ENCODE results near the gene MALSU1. TPM values are rescaled to one million over a fixed set of nuclear protein-coding genes. Genes with fewer than 3 reads are reported as not detected.

MALSU1 gene
- total RNA-seq, 1 experiment from 2014 or later = 92.1 TPM

DNA sequence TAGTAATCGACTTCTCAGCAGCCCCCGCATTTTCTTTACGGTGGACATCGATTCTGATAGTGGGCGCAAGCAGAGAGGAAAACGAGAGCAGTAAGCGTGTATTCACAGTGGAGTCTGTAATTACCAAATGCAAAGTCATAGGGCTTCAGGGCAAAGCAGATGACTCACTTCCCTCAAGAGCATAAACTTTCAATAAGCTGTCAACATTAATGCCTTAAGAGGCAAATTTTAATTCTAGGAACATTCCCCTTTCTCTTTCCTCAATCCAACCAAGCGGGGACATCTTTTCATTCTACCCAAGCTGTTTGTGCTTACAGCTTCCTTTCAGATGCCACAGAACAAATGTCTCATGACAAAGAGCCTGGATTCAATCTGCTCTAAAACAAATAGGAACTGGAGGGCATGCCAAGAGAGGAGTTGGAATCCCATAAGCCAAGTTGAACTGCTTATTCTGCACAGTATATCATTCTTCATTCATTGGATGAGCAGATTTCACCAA lies 48.6 kb downstream of the MALSU1 start:
- DNase-seq (ENCODE audit: low spot score) = peak; percentile 90
- Histone ChIP-seq H3K27ac (ENCODE audit: low read depth, low read length, poor library complexity, severe bottlenecking) (peak overlapping the region; percentile 60), H3K4me3 (ENCODE audit: low read depth, low read length, poor library complexity, severe bottlenecking) (peak overlapping the region; percentile 3), H3K4me1 (ENCODE audit: insufficient read depth, low read length, poor library complexity, severe bottlenecking) (peaks cover 73% of the 10 kb centered on the region), H3K9me3 (ENCODE audit: low read depth, low read length, poor library complexity, severe bottlenecking) (no peaks in the 10 kb centered on the region), H3K36me3 (ENCODE audit: insufficient read depth, low read length, poor library complexity, severe bottlenecking) (peaks cover 25% of the 10 kb centered on the region), H3K27me3 (replicated peaks; ENCODE audit: insufficient read depth, low read depth, low read length, poor library complexity) (no peaks in the 10 kb centered on the region)
- BruUV-seq (replicated peaks) = no TSS peak
- POLR2A ChIA-PET (ENCODE audit: low non-redundant PET) = interaction anchor here (0.6 kb wide), 2 partner anchors 29 to 120 kb away, joined by 3 read pairs; no protein-coding TSS in a partner anchor
- intact Hi-C loops (cut with micrococcal nuclease; ENCODE audit: unreplicated experiment) = no loop called here
- CTCF ChIA-PET = no interaction called here
- TF ChIP-seq, protein P1, sequence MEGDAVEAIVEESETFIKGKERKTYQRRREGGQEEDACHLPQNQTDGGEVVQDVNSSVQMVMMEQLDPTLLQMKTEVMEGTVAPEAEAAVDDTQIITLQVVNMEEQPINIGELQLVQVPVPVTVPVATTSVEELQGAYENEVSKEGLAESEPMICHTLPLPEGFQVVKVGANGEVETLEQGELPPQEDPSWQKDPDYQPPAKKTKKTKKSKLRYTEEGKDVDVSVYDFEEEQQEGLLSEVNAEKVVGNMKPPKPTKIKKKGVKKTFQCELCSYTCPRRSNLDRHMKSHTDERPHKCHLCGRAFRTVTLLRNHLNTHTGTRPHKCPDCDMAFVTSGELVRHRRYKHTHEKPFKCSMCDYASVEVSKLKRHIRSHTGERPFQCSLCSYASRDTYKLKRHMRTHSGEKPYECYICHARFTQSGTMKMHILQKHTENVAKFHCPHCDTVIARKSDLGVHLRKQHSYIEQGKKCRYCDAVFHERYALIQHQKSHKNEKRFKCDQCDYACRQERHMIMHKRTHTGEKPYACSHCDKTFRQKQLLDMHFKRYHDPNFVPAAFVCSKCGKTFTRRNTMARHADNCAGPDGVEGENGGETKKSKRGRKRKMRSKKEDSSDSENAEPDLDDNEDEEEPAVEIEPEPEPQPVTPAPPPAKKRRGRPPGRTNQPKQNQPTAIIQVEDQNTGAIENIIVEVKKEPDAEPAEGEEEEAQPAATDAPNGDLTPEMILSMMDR (conservative IDR thresholded peaks at IDR 0.05; ENCODE audit: low read depth, low read length) = no peak
- no peak for TF ChIP-seq EZH2 (IDR thresholded peaks at IDR 0.05; ENCODE audit: borderline replicate concordance, low read depth, low read length, poor library complexity, severe bottlenecking)

DNA sequence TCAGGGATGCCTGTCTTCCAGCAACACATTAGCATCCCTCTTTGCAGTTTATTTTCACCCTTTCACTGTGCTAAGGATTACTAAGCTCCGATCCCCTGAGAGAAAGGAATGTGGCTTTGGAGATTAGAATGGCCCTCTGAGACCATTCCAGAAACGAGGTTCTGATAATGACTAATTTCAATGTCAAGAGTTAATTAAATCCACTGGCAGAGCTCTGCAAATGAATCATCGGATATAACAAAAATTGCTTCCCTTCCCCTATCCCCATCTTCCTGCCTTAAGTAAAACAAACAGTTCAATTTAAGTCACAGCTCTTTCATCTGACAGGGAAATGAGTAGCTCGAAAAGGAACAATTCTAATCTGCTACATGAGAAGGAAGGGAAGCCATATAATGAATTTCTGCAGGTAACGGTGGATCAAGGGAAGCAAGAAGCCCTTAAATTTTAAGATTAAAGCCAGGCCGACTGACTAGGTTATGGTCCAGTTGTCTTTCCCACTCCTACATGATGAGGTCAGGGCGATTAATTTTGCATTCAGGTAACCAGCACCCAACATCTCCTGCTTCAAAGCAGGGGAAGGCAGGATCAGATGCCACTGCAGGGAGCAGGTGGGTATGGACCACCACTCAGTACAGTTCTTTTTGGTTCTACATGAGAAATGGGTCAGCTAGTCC lies 50.5 kb downstream of the MALSU1 start:
- Histone ChIP-seq H3K4me1 (ENCODE audit: insufficient read depth, low read length, poor library complexity, severe bottlenecking) (peaks cover 54% of the 10 kb centered on the region), H3K9me3 (ENCODE audit: low read depth, low read length, poor library complexity, severe bottlenecking) (no peaks in the 10 kb centered on the region), H3K27ac (ENCODE audit: low read depth, low read length, poor library complexity, severe bottlenecking) (peak overlapping the region; percentile 4), H3K27me3 (replicated peaks; ENCODE audit: insufficient read depth, low read depth, low read length, poor library complexity) (no peaks in the 10 kb centered on the region), H3K4me3 (ENCODE audit: low read depth, low read length, poor library complexity, severe bottlenecking) (no peak overlapping the region), H3K36me3 (ENCODE audit: insufficient read depth, low read length, poor library complexity, severe bottlenecking) (peaks cover 16% of the 10 kb centered on the region)
- TF ChIP-seq, protein P1 (conservative IDR thresholded peaks at IDR 0.05; ENCODE audit: low read depth, low read length) = no peak
- no peak for TF ChIP-seq EZH2 (IDR thresholded peaks at IDR 0.05; ENCODE audit: borderline replicate concordance, low read depth, low read length, poor library complexity, severe bottlenecking)
- POLR2A ChIA-PET (ENCODE audit: low non-redundant PET) = interaction anchor here (0.7 kb wide), 1 partner anchor 8 kb away, joined by 4 read pairs; no protein-coding TSS in a partner anchor
- intact Hi-C loops (cut with micrococcal nuclease; ENCODE audit: unreplicated experiment) = no loop called here
- CTCF ChIA-PET = interaction anchor here (0.7 to 0.9 kb wide), 2 partner anchors 8 to 171 kb away, joined by 4 read pairs; no protein-coding TSS in a partner anchor
- peak; percentile 81 for DNase-seq (ENCODE audit: low spot score)
- no TSS peak for BruUV-seq (replicated peaks)

DNA sequence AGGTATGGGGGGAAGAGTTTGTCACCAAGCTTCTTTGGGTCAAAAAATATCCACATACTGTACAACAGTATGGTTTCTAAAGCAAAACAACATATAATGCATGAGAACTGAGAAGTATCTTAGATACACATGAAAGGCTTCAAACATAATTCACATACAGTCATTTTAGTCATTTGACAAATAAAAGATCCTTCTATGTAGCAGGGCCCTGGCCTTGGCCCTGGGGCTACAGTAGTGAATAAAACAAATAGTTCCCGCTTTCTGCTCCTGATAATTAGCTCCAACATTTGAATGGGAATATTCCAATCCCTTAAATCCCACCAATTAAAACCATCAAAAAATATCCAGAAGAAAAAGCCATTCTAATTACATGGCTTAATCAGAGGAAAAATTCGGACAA lies 51.3 kb downstream of the MALSU1 start:
- H3K4me3 ChIP-seq (ENCODE audit: low read depth, low read length, poor library complexity, severe bottlenecking) = no peak overlapping the region
- H3K9me3 ChIP-seq (ENCODE audit: low read depth, low read length, poor library complexity, severe bottlenecking) = no peaks in the 10 kb centered on the region
- ChIA-PET POLR2A (ENCODE audit: low non-redundant PET) (no interaction called here), CTCF (no interaction called here)
- TF ChIP-seq, protein P1 (conservative IDR thresholded peaks at IDR 0.05; ENCODE audit: low read depth, low read length) = no peak
- no peak for TF ChIP-seq EZH2 (IDR thresholded peaks at IDR 0.05; ENCODE audit: borderline replicate concordance, low read depth, low read length, poor library complexity, severe bottlenecking)
- intact Hi-C loops (cut with micrococcal nuclease; ENCODE audit: unreplicated experiment) = no loop called here
- DNase-seq (ENCODE audit: low spot score) = no peak
- H3K36me3 ChIP-seq (ENCODE audit: insufficient read depth, low read length, poor library complexity, severe bottlenecking) = peaks cover 8% of the 10 kb centered on the region
- peaks cover 52% of the 10 kb centered on the region for H3K4me1 ChIP-seq (ENCODE audit: insufficient read depth, low read length, poor library complexity, severe bottlenecking)
- no TSS peak for BruUV-seq (replicated peaks)
- no peaks in the 10 kb centered on the region for H3K27me3 ChIP-seq (replicated peaks; ENCODE audit: insufficient read depth, low read depth, low read length, poor library complexity)
- no peak overlapping the region for H3K27ac ChIP-seq (ENCODE audit: low read depth, low read length, poor library complexity, severe bottlenecking)

Measured in A673 (cell line).